ENCODE measurements around the gene CYB5D1.

The CYB5D1 gene

GRCh38 chr17:7886227-7887037, 28.6 kb downstream of the CYB5D1 start:
- DNase-seq (ENCODE audit: low spot score): peak; percentile 54

- DNase-seq (ENCODE audit: low spot score): no peak
Observed at GRCh38 chr17:7887038-7887481, 29.3 kb downstream of the CYB5D1 start.

GRCh38 chr17:7887482-7888183, 29.8 kb downstream of the CYB5D1 start:
- peak; percentile 89 for DNase-seq (ENCODE audit: low spot score)

- no peak for DNase-seq (ENCODE audit: low spot score)
Observed at GRCh38 chr17:7888184-7888920, 30.5 kb downstream of the CYB5D1 start, which contains the start of gene CHD3. CHD3 (plus strand) TSS chr17:7888789; CDS start chr17:7889001, 212 bp downstream.

- peak; percentile 76 for DNase-seq (ENCODE audit: low spot score)
Observed at GRCh38 chr17:7889166-7889955, 31.6 kb downstream of the CYB5D1 start.

- DNase-seq (ENCODE audit: low spot score): no peak
Observed at GRCh38 chr17:7893187-7893880, 35.5 kb downstream of the CYB5D1 start.

- DNase-seq (ENCODE audit: low spot score): no peak
Observed at GRCh38 chr17:7894226-7894625, 36.4 kb downstream of the CYB5D1 start.

- no peak for DNase-seq (ENCODE audit: low spot score)
Observed at GRCh38 chr17:7894866-7895265, 37.1 kb downstream of the CYB5D1 start.

- no peak for DNase-seq (ENCODE audit: low spot score)
Observed at GRCh38 chr17:7897090-7897489, 39.3 kb downstream of the CYB5D1 start.

GRCh38 chr17:7897773-7898172, 40.0 kb downstream of the CYB5D1 start:
- no peak for DNase-seq (ENCODE audit: low spot score)

GRCh38 chr17:7903154-7904103, 45.6 kb downstream of the CYB5D1 start:
- no peak for DNase-seq (ENCODE audit: low spot score)

GRCh38 chr17:7909089-7909488, 51.3 kb downstream of the CYB5D1 start:
- DNase-seq (ENCODE audit: low spot score): no peak

- no peak for DNase-seq (ENCODE audit: low spot score)
Observed at GRCh38 chr17:7910281-7910680, 52.5 kb downstream of the CYB5D1 start.

- no peak for DNase-seq (ENCODE audit: low spot score)
Observed at GRCh38 chr17:7910711-7911110, 52.9 kb downstream of the CYB5D1 start.

GRCh38 chr17:7911116-7911515, 53.3 kb downstream of the CYB5D1 start:
- no peak for DNase-seq (ENCODE audit: low spot score)

All from iPS-NIHi11 (cell line).